ENCODE measurements around the gene UTP4. TPM values are rescaled to one million over a fixed set of nuclear protein-coding genes. Genes with fewer than 3 reads are reported as not detected.

The UTP4 gene
- total RNA-seq, 2 experiments from 2014 or later: 40.1 to 40.3 TPM

DNA sequence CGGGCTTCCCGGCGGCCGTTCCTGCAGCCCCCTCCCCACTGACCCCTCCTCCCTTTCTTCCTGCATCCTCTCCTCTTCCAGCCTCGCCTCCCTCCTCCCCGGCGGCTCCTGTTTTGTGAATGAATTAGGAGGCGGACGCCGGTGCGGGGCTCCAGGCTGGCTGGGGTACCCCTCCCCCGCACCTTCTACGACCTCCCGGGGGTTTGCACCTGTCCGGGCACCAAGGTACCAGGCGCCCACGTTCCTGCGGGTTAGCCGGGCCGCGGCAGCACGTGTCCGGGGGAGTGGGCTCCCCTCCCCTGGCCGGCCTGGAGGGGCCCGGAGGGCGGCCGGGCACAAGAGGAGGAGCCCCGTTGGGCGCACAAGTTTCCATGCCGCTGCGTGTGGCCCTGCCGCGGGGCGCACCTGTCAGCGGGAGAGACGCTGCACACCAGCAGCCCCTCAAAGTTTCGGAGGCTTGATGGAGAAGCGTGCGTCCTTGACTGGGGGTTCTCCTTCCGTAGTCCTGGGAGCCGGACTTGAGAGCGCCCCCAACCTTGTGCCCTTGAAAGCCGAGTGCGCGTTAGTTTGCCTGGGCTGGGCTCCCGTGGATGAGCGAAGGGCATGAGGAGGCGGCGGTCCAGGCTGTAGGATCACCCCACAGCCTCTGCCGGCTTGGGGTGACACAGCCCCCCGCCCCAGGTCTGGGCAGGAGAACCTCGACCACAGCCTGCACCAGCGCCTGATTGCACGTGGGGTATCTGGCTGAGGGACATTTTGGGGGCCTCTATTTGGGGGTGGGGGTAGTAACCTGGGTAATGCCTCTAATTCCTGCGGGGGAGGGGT is 25.7 kb upstream of the UTP4 start:
- H3K27me3 Mint-ChIP-seq: peaks cover 54% of the 10 kb centered on the region
- no peak for ATAC-seq (ENCODE audit: poor library complexity)
- H3K27me3 ChIP-seq (ENCODE audit: control insufficient read depth in 1 of 2, insufficient read depth in 2 of 2, low read length in 2 of 2): peaks cover 43% of the 10 kb centered on the region in 2 experiments
- DNase-seq: no peak
- H3K27ac Mint-ChIP-seq: no peak overlapping the region
- intact Hi-C loops (cut with DNase I, micrococcal nuclease): no loop called here
- peaks cover 0 to 9% of the 10 kb centered on the region in 2 experiments for H3K9me3 ChIP-seq (ENCODE audit: control insufficient read depth in 1 of 2, insufficient read depth in 1 of 2, low read length in 2 of 2)
- no peak overlapping the region for H3K27ac ChIP-seq (ENCODE audit: low read depth in 1 of 2, low read length in 2 of 2)
- TF ChIP-seq, protein P1, sequence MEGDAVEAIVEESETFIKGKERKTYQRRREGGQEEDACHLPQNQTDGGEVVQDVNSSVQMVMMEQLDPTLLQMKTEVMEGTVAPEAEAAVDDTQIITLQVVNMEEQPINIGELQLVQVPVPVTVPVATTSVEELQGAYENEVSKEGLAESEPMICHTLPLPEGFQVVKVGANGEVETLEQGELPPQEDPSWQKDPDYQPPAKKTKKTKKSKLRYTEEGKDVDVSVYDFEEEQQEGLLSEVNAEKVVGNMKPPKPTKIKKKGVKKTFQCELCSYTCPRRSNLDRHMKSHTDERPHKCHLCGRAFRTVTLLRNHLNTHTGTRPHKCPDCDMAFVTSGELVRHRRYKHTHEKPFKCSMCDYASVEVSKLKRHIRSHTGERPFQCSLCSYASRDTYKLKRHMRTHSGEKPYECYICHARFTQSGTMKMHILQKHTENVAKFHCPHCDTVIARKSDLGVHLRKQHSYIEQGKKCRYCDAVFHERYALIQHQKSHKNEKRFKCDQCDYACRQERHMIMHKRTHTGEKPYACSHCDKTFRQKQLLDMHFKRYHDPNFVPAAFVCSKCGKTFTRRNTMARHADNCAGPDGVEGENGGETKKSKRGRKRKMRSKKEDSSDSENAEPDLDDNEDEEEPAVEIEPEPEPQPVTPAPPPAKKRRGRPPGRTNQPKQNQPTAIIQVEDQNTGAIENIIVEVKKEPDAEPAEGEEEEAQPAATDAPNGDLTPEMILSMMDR (IDR thresholded peaks at IDR 0.05): no peak
- no peaks in the 10 kb centered on the region for H3K9me3 Mint-ChIP-seq
- peaks cover 24% of the 10 kb centered on the region for H3K36me3 Mint-ChIP-seq (ENCODE audit: low read depth)
- H3K36me3 ChIP-seq (ENCODE audit: insufficient read depth, low read length): peaks cover 8% of the 10 kb centered on the region
- H3K4me3 Mint-ChIP-seq: peak overlapping the region; percentile 69
- H3K4me3 ChIP-seq (ENCODE audit: low read length): peak overlapping the region; percentile 20
- H3K4me1 ChIP-seq (ENCODE audit: insufficient read depth, low read length): peaks cover 28% of the 10 kb centered on the region
- POLR2A ChIA-PET: no interaction called here
- CTCF ChIA-PET: no interaction called here
- H3K4me1 Mint-ChIP-seq (ENCODE audit: low read depth): peaks cover 22% of the 10 kb centered on the region

DNA sequence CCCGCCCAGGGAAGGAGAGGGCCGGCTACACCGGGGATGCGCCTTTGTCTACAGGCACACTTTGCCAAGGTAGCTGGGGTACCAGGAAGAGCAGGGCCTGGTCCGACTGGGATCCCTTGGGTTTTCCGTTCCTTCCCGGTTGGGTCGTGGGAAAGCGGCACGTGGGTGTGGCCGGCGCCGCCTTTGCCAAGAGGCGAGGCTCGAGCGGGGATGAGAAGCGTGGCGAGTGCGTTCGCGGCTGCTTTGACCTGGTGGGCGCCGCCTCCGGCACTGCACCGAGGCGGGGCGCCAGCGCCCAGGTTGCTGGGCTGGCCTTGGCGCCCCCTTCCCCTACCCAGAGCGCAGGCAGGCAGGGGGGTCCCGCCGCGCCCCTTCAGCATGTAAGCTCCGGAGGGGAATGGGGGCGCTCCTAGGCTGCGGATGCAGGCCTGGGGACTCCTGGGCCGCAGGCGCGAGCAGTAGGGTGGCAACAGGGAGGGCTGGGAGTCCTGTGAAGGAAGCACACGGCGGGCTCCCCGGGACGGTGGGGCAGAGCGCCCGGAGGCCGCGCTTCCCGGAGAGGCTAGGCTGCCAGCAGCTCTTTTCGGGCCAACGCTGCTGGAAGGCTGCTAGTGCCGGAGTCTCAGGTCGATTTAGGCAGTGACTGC is 25.0 kb upstream of the UTP4 start:
- no peak for DNase-seq

DNA sequence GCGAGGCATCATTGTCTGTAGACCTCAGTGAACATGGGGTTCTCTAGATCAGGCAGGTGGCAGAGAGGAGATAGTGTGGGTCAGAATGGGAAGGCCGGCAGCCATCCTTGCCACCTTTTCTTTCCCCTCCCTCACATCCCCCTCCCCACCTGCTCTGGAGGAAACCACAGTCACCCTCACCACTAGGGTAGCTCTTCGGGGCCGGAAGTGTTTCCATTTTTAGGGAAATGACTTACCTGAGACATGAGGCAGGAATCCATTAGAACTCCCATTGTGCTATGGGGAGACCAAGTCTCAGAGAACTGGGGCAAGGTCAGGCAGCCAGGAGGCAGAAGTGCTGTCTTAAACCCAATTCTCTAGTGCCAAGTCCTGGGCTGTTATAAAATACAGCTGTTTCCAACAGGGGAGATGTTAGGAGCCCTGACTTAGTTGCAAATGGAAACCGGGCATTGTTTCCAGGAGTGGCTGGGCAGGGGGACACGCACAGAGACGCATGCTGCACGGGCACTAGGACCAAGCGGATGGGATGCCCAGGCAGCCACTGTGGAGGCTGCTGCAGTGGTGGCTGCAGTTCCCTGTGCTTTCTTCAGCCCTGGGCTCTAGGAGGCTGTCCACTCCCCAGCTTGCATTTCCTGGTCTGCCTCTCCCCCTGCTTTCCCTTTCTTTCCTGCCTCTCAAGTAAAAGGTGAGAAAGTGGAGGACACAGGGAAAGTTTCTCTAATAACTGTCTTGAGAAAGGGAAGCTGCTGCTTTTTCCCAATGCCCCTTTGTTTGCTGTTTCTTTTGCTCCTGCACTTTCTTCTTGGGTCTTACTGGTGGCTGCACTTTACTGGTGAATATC is 24.2 kb upstream of the UTP4 start:
- no peak for ATAC-seq (ENCODE audit: poor library complexity)
- intact Hi-C loops (cut with DNase I, micrococcal nuclease): no loop called here
- Mint-ChIP-seq H3K4me1 (ENCODE audit: low read depth) (peaks cover 22% of the 10 kb centered on the region), H3K36me3 (ENCODE audit: low read depth) (peaks cover 37% of the 10 kb centered on the region), H3K27me3 (peaks cover 46% of the 10 kb centered on the region), H3K4me3 (no peak overlapping the region), H3K27ac (no peak overlapping the region), H3K9me3 (no peaks in the 10 kb centered on the region)
- Histone ChIP-seq H3K9me3 (ENCODE audit: control insufficient read depth in 1 of 2, insufficient read depth in 1 of 2, low read length in 2 of 2) (peaks cover 0 to 9% of the 10 kb centered on the region in 2 experiments), H3K4me3 (ENCODE audit: low read length) (no peak overlapping the region), H3K27me3 (ENCODE audit: control insufficient read depth in 1 of 2, insufficient read depth in 2 of 2, low read length in 2 of 2) (peaks cover 41 to 43% of the 10 kb centered on the region in 2 experiments), H3K36me3 (ENCODE audit: insufficient read depth, low read length) (peaks cover 8% of the 10 kb centered on the region), H3K27ac (ENCODE audit: low read depth in 1 of 2, low read length in 2 of 2) (no peak overlapping the region), H3K4me1 (ENCODE audit: insufficient read depth, low read length) (peaks cover 32% of the 10 kb centered on the region)
- TF ChIP-seq, protein P1 (IDR thresholded peaks at IDR 0.05): no peak
- POLR2A ChIA-PET: no interaction called here
- CTCF ChIA-PET: no interaction called here
- DNase-seq: no peak

More for the DNA sequence above, 25.0 kb upstream of the UTP4 start:
- no peak for ATAC-seq (ENCODE audit: poor library complexity)
- Histone ChIP-seq H3K4me3 (ENCODE audit: low read length) (no peak overlapping the region), H3K27ac (ENCODE audit: low read depth in 1 of 2, low read length in 2 of 2) (no peak overlapping the region), H3K27me3 (ENCODE audit: control insufficient read depth in 1 of 2, insufficient read depth in 2 of 2, low read length in 2 of 2) (peaks cover 41 to 43% of the 10 kb centered on the region in 2 experiments), H3K36me3 (ENCODE audit: insufficient read depth, low read length) (peaks cover 8% of the 10 kb centered on the region), H3K4me1 (ENCODE audit: insufficient read depth, low read length) (peaks cover 28% of the 10 kb centered on the region), H3K9me3 (ENCODE audit: control insufficient read depth in 1 of 2, insufficient read depth in 1 of 2, low read length in 2 of 2) (peaks cover 0 to 9% of the 10 kb centered on the region in 2 experiments)
- ChIA-PET POLR2A (no interaction called here), CTCF (no interaction called here)
- Mint-ChIP-seq H3K4me1 (ENCODE audit: low read depth) (peaks cover 22% of the 10 kb centered on the region), H3K9me3 (no peaks in the 10 kb centered on the region), H3K36me3 (ENCODE audit: low read depth) (peaks cover 32% of the 10 kb centered on the region), H3K27ac (no peak overlapping the region), H3K4me3 (peak overlapping the region; percentile 69), H3K27me3 (peaks cover 53% of the 10 kb centered on the region)
- intact Hi-C loops (cut with DNase I, micrococcal nuclease): no loop called here
- TF ChIP-seq, protein P1 (IDR thresholded peaks at IDR 0.05): no peak

All from CD4-positive, alpha-beta T cell (primary cell).